Measurements from ENCODE around the gene CRIP3.

The CRIP3 gene

DNA sequence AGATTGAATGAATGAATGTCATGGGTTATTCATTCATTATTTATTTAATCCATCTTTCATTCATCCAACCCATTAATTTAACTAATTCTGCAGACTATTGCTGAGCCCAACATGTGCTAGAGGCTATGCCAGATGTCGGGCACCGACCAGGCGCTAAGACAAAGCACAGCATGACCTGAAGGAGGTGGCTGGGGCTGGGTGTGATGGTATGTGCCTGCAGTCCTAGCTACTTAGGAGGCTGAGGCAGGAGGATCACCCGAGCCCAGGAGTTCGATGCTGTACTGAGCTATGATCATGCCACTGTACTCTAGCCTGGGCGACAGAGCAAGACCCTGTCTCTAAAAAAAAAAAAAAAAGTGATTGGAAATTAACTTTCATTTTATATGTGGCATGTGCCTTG is 16.3 kb downstream of the CRIP3 start:
- TF ChIP-seq, protein P1, sequence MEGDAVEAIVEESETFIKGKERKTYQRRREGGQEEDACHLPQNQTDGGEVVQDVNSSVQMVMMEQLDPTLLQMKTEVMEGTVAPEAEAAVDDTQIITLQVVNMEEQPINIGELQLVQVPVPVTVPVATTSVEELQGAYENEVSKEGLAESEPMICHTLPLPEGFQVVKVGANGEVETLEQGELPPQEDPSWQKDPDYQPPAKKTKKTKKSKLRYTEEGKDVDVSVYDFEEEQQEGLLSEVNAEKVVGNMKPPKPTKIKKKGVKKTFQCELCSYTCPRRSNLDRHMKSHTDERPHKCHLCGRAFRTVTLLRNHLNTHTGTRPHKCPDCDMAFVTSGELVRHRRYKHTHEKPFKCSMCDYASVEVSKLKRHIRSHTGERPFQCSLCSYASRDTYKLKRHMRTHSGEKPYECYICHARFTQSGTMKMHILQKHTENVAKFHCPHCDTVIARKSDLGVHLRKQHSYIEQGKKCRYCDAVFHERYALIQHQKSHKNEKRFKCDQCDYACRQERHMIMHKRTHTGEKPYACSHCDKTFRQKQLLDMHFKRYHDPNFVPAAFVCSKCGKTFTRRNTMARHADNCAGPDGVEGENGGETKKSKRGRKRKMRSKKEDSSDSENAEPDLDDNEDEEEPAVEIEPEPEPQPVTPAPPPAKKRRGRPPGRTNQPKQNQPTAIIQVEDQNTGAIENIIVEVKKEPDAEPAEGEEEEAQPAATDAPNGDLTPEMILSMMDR (IDR thresholded peaks at IDR 0.05; ENCODE audit: control extremely low read depth, extremely low read depth, low read depth, missing control alignments), result no peak
- ChIA-PET CTCF (no interaction called here), POLR2A (no interaction called here)
- no peak for DNase-seq (ENCODE audit: extremely low spot score)

DNA sequence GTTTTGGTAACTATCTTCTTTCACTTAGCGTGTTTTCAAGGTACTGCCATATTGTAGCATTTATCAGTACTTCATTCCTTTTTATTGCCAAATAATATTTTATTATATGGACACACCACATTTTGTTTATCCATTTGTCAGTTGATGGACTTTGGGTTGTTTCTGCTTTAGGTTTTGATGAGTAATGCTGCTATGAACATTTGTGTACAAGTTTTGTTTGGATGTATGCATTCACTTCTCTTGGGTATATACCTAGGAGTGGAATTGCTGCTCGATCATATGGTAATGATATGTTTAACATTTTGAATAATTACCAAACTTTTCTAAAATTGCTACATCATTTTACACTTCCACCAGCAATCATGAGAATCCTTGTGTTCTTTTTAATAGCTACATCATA is 16.9 kb downstream of the CRIP3 start:
- TF ChIP-seq, protein P1 (IDR thresholded peaks at IDR 0.05; ENCODE audit: control extremely low read depth, extremely low read depth, low read depth, missing control alignments), result no peak
- CTCF ChIA-PET, result interaction anchor here (1.2 kb wide), 1 partner anchor 23 kb away, joined by 3 read pairs; no protein-coding TSS in a partner anchor
- DNase-seq (ENCODE audit: extremely low spot score), result no peak
- POLR2A ChIA-PET, result no interaction called here

DNA sequence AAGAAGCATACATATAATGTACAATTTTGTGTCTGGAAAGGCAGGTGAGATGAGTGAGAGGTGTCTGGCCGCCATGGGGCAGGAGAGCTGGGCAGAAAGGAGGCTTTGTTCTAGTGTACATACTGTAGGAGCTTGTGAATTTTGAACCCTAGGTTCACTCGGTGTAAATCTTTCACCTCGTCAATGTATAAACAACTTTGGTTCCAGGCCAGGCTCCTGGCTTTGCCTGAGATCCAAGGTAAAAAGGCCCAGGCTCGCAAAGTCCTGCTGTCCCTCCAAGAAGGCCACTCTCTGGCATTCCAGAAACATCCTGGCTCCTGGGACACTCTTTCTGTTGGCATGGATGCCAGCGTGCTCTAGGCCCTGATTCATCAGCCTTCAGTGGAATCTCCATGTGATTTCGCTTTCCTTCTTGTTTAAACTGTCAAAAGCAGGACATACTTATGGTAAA is 17.7 kb downstream of the CRIP3 start:
- ChIA-PET CTCF (interaction anchor here (1.2 kb wide), 1 partner anchor 24 kb away, joined by 3 read pairs; no protein-coding TSS in a partner anchor), POLR2A (no interaction called here)
- TF ChIP-seq, protein P1 (IDR thresholded peaks at IDR 0.05; ENCODE audit: control extremely low read depth, extremely low read depth, low read depth, missing control alignments), result no peak
- DNase-seq (ENCODE audit: extremely low spot score), result no peak

DNA sequence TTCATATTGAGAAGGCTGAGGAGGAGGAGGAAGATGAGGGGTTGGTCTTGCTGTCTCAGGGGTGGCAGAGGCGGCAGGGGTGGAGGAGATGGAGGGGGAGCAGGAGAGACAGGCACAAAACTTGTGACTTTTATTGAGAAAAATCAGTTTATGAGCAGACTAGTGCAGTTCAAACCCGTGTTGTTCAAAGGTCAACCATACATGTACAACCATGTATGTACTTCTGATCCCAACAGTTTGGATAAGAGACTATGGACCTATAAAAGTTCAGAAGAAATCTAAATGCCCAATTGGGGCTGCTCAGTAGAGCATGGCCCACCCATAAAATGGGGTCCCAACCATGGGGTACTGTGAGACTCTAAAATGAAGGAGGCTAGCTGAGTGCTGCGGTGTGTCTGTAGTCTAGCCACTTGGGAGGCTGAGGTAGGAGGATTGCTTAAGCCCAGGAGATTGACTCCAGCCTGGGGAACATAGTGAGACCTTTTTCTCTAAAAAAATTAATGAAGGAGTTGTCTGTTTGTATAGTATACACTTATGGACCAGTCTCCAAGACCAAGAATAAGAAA is 18.2 kb downstream of the CRIP3 start:
- no peak for DNase-seq (ENCODE audit: extremely low spot score)
- CTCF ChIA-PET, result no interaction called here
- TF ChIP-seq, protein P1 (IDR thresholded peaks at IDR 0.05; ENCODE audit: control extremely low read depth, extremely low read depth, low read depth, missing control alignments), result no peak
- POLR2A ChIA-PET, result no interaction called here

DNA sequence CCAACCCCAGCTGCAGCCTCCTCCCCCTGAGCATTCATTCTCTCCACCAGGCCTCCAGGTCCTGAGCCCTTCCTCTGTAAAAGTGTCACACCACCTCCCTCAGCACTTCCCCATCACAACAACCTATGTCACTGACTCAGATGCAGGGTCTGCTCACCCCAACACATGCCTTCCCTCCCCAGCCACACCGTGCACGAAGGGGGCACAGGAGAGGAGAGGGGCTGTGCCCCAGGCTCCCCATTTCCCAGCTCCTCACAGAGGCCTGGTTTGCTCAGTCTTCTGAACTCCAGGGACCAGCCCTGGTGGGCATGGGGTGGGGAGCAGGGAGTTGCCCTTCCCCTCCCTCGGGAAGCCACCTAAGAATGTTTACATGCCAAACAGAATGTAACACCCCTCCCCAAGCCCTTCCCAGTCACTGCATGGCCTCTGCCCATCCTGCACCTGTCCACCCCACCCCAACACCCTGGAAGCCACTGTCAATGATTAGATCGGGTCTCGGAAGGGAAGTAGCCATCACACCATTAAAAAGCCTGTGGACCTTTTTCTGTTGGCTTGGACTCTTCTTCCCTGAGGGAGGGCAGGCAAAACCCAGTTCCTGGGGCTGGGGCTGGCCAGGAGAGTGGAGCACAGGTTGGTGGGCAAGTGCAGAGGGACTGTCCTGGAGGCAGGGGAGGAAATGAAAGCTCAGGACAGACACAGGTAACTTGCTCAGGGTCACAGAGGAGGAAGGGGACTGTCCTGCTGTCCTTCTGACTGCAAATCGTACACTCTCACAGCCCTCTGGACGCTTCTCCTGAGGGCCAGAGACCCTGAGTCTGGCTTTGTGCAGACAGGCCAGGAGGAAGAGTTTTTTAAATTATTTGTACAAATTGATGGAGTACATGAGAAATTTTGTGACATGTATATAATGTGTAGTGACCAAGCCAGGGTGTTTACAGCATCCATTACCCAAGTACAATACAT is 20.6 kb downstream of the CRIP3 start:
- TF ChIP-seq, protein P1 (IDR thresholded peaks at IDR 0.05; ENCODE audit: control extremely low read depth, extremely low read depth, low read depth, missing control alignments), result no peak
- DNase-seq (ENCODE audit: extremely low spot score), result no peak
- CTCF ChIA-PET, result interaction anchor here (1.2 to 1.5 kb wide), 3 partner anchors 10 to 220 kb away, joined by 3 to 6 read pairs (median 4); partner anchors contain the start of genes CRIP3 and SLC22A7
- POLR2A ChIA-PET, result interaction anchor here (0.8 kb wide), 1 partner anchor 9 kb away, joined by 3 read pairs; no protein-coding TSS in a partner anchor

DNA sequence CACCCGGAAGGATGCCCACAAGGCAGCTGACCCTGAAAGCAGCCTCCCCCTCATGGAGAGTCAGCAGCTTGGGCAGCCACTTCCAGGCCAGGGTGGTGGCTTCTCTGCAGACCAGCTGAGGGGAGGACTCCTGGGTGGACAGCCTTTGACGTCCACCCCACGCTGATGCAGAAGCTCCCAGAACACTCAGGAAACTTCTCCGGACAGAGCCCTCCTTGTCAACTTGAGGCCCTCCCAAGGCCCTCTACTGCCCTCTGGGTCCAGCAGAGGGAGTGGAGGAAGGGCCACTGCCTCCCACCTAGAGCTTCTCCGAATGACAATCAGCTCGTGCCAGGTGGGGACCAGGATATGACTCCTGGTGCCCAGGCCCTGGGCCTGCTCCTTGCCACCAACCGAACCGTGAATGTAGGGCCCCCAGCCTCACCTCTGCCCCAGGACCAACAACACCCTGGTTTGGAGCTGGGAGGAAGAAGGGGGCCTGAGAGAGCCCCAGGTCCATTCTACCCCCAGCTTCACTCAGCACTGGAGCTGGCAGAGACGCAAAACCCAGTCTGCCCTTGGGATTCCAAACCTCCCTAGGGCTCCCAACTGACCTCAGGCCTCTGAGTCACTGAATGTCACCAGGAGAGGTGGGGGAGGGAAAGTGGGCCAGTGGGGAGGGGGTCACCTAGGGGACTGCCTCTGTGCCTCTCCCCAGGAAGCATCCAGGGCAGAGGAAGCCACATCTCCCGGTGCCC is 21.5 kb downstream of the CRIP3 start:
- TF ChIP-seq, protein P1 (IDR thresholded peaks at IDR 0.05; ENCODE audit: control extremely low read depth, extremely low read depth, low read depth, missing control alignments), result no peak
- DNase-seq (ENCODE audit: extremely low spot score), result no peak
- ChIA-PET POLR2A (interaction anchor here (0.7 to 0.8 kb wide), 2 partner anchors 10 to 69 kb away, joined by 3 read pairs; no protein-coding TSS in a partner anchor), CTCF (interaction anchor here (1.1 to 1.5 kb wide), 3 partner anchors 10 to 23 kb away, joined by 3 to 6 read pairs (median 4); partner anchors contain the start of genes CRIP3 and SLC22A7)
